ENCODE data around the gene ABHD14A.

ABHD14A gene

DNA sequence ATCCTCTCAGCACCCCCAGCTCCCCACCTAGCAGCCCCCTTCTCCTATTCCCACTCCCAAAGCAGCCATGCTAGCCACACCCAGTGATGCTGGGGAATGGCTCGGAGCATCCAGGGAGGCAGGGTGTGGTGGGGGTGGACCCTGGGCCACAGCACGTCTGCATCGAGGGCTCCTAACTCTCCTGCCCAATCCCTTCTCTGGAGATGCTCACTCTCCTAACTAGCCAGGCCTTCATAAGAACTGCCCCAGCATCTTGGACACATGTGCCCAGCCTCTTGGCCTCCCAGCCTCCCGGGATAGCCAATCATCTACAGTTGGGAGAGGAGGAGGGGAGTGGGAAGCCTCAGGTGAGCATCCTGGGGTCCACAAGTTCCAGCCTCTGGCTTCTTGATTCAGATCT is 10.3 kb upstream of the ABHD14A start:
- Histone ChIP-seq H3K9me3 (replicated peaks; ENCODE audit: insufficient read depth, low read length) (no peaks in the 10 kb centered on the region), H3K9ac (ENCODE audit: low read length) (no peak overlapping the region), H3K27me3 (replicated peaks; ENCODE audit: insufficient read depth, low read length) (no peaks in the 10 kb centered on the region), H3K27ac (ENCODE audit: low read length) (no peak overlapping the region), H3K4me1 (ENCODE audit: low read length) (0 out of 2 replicates have a peak, but pooled peaks cover 4% of the 10 kb centered on the region), H3K36me3 (replicated peaks; ENCODE audit: insufficient read depth, low read length) (no peaks in the 10 kb centered on the region), H3K4me2 (ENCODE audit: low read depth, low read length) (no peak overlapping the region), H3K79me2 (ENCODE audit: low read length) (no peaks in the 10 kb centered on the region), H3K4me3 (ENCODE audit: low read length) (no peak overlapping the region), H3F3A (ENCODE audit: insufficient read depth, low read length) (peaks cover 3% of the 10 kb centered on the region; the same call in 1 of the 2 replicates), H3K9me2 (replicated peaks; ENCODE audit: insufficient read depth, low read length) (no peaks in the 10 kb centered on the region), H2AFZ (ENCODE audit: low read length) (no peak overlapping the region), H4K20me1 (ENCODE audit: insufficient read depth, low read length) (no peaks in the 10 kb centered on the region)
- TF ChIP-seq, protein P1, sequence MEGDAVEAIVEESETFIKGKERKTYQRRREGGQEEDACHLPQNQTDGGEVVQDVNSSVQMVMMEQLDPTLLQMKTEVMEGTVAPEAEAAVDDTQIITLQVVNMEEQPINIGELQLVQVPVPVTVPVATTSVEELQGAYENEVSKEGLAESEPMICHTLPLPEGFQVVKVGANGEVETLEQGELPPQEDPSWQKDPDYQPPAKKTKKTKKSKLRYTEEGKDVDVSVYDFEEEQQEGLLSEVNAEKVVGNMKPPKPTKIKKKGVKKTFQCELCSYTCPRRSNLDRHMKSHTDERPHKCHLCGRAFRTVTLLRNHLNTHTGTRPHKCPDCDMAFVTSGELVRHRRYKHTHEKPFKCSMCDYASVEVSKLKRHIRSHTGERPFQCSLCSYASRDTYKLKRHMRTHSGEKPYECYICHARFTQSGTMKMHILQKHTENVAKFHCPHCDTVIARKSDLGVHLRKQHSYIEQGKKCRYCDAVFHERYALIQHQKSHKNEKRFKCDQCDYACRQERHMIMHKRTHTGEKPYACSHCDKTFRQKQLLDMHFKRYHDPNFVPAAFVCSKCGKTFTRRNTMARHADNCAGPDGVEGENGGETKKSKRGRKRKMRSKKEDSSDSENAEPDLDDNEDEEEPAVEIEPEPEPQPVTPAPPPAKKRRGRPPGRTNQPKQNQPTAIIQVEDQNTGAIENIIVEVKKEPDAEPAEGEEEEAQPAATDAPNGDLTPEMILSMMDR (IDR thresholded peaks at IDR 0.05; ENCODE audit: low read length), result no peak
- no peak for DNase-seq

DNA sequence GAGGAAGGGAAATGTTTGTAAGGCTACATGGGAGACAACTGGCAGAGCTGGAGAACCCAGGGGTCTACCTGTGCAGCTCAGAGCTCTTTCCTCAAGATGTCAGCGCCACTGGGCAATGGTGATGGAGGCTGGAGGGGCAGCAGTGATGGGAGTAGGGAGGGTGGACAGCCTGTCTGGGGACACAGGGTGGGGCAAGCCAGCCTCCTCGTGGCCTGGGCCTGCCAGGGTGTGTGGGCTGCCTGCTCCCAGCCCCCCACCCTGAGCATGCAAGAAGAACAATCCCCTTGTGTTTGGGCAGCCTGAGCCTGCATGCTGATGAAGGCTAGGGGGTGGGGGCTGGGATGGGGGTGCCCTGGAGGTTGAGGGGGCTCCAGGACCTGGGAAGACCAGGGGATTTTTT is 8.8 kb upstream of the ABHD14A start:
- no peak for DNase-seq
- Histone ChIP-seq H3K9me3 (replicated peaks; ENCODE audit: insufficient read depth, low read length) (no peaks in the 10 kb centered on the region), H3K4me3 (ENCODE audit: low read length) (no peak overlapping the region), H4K20me1 (ENCODE audit: insufficient read depth, low read length) (no peaks in the 10 kb centered on the region), H3K27ac (ENCODE audit: low read length) (no peak overlapping the region), H3K4me1 (ENCODE audit: low read length) (0 out of 2 replicates have a peak, but pooled peaks cover 4% of the 10 kb centered on the region), H3K79me2 (ENCODE audit: low read length) (no peaks in the 10 kb centered on the region), H3K9me2 (replicated peaks; ENCODE audit: insufficient read depth, low read length) (no peaks in the 10 kb centered on the region), H3K9ac (ENCODE audit: low read length) (no peak overlapping the region), H3F3A (ENCODE audit: insufficient read depth, low read length) (peaks cover 3% of the 10 kb centered on the region; the same call in 1 of the 2 replicates), H3K4me2 (ENCODE audit: low read depth, low read length) (no peak overlapping the region), H2AFZ (ENCODE audit: low read length) (no peak overlapping the region), H3K36me3 (replicated peaks; ENCODE audit: insufficient read depth, low read length) (no peaks in the 10 kb centered on the region), H3K27me3 (replicated peaks; ENCODE audit: insufficient read depth, low read length) (no peaks in the 10 kb centered on the region)
- TF ChIP-seq EZH2 (optimal IDR thresholded peaks at IDR 0.05; ENCODE audit: low read depth, low read length), result no peak
- no peak for TF ChIP-seq EZH2phosphoT487 (IDR thresholded peaks at IDR 0.05; ENCODE audit: low read length)
- TF ChIP-seq, protein P1 (IDR thresholded peaks at IDR 0.05; ENCODE audit: low read length), result no peak

DNA sequence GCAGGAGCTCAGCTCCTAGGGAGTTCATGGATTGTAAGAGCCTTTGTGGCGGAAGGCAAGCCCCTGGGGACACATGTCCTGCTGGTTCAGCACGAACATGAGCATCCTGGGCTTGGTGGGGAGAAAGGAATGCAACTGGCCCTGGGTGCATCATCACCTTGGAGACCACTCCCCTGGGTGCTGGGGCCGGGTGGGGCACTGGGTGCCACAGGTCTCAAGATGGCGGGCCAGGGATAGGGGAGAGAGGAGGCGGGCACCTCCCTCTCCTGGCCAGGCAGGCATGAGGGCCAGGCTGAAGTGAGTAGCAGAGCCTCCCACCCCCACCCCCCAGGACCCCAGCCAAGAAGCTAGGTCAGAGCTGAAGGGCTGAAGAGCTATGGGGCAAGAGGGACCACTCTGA is 8.4 kb upstream of the ABHD14A start:
- Histone ChIP-seq H3K9me2 (replicated peaks; ENCODE audit: insufficient read depth, low read length) (no peaks in the 10 kb centered on the region), H3K4me3 (ENCODE audit: low read length) (peak overlapping the region; percentile 69), H3K79me2 (ENCODE audit: low read length) (no peaks in the 10 kb centered on the region), H3K4me1 (ENCODE audit: low read length) (0 out of 2 replicates have a peak, but pooled peaks cover 4% of the 10 kb centered on the region), H4K20me1 (ENCODE audit: insufficient read depth, low read length) (no peaks in the 10 kb centered on the region), H3K36me3 (replicated peaks; ENCODE audit: insufficient read depth, low read length) (no peaks in the 10 kb centered on the region), H3K4me2 (ENCODE audit: low read depth, low read length) (peak overlapping the region; percentile 80), H3K27me3 (replicated peaks; ENCODE audit: insufficient read depth, low read length) (no peaks in the 10 kb centered on the region), H3K9ac (ENCODE audit: low read length) (peak overlapping the region; percentile 63; the same call in 1 of the 2 replicates), H3K9me3 (replicated peaks; ENCODE audit: insufficient read depth, low read length) (no peaks in the 10 kb centered on the region), H3F3A (ENCODE audit: insufficient read depth, low read length) (peaks cover 3% of the 10 kb centered on the region; the same call in 1 of the 2 replicates), H3K27ac (ENCODE audit: low read length) (no peak overlapping the region), H2AFZ (ENCODE audit: low read length) (peak overlapping the region; percentile 85; the same call in 1 of the 2 replicates)
- TF ChIP-seq EZH2 (optimal IDR thresholded peaks at IDR 0.05; ENCODE audit: low read depth, low read length), result no peak
- DNase-seq, result no peak

DNA sequence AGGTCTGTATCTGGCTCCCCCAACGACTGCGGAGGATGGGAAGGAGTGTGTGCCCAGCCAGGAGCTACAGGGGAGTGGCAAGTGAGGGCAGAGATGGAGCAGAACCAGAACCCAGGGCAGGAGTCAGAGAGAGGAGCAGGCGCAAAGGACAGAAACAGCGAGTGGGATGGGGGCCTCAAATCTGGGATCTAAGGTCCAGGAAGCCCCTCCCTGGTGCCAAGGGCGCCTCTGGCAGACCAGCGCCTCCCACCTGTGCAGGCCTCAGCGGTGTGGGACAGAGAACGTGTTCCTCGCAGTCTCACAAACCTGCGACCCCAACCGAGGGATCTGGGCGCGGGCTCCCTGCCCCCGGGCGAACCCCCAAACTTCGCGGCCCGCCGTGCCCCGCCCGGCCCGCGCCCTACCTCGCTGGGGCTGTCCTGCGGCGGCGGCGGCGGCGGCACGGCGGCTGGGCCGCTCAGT is 7.9 kb upstream of the ABHD14A start:
- Histone ChIP-seq H4K20me1 (ENCODE audit: insufficient read depth, low read length) (no peaks in the 10 kb centered on the region), H3K4me1 (ENCODE audit: low read length) (0 out of 2 replicates have a peak, but pooled peaks cover 4% of the 10 kb centered on the region), H3F3A (ENCODE audit: insufficient read depth, low read length) (peaks cover 3% of the 10 kb centered on the region; the same call in 1 of the 2 replicates), H3K36me3 (replicated peaks; ENCODE audit: insufficient read depth, low read length) (no peaks in the 10 kb centered on the region), H3K4me2 (ENCODE audit: low read depth, low read length) (peak overlapping the region; percentile 80), H3K9ac (ENCODE audit: low read length) (peak overlapping the region; percentile 63; the same call in 1 of the 2 replicates), H3K9me2 (replicated peaks; ENCODE audit: insufficient read depth, low read length) (no peaks in the 10 kb centered on the region), H3K4me3 (ENCODE audit: low read length) (peak overlapping the region; percentile 69), H3K27ac (ENCODE audit: low read length) (no peak overlapping the region), H3K9me3 (replicated peaks; ENCODE audit: insufficient read depth, low read length) (no peaks in the 10 kb centered on the region), H3K27me3 (replicated peaks; ENCODE audit: insufficient read depth, low read length) (no peaks in the 10 kb centered on the region), H2AFZ (ENCODE audit: low read length) (peak overlapping the region; percentile 85), H3K79me2 (ENCODE audit: low read length) (no peaks in the 10 kb centered on the region)
- no peak for TF ChIP-seq EZH2 (optimal IDR thresholded peaks at IDR 0.05; ENCODE audit: low read depth, low read length)
- no peak for TF ChIP-seq EZH2phosphoT487 (IDR thresholded peaks at IDR 0.05; ENCODE audit: low read length)
- TF ChIP-seq, protein P1 (IDR thresholded peaks at IDR 0.05; ENCODE audit: low read length), result no peak
- DNase-seq, result no peak

All from MM.1S (cell line).